ENCODE data around the gene EIF6. TPM values are rescaled to one million over a fixed set of nuclear protein-coding genes. Genes with fewer than 3 reads are reported as not detected.

The EIF6 gene
- total and polyA plus RNA-seq, 4 donors: 61.0 to 147 (median 77.9) TPM

DNA sequence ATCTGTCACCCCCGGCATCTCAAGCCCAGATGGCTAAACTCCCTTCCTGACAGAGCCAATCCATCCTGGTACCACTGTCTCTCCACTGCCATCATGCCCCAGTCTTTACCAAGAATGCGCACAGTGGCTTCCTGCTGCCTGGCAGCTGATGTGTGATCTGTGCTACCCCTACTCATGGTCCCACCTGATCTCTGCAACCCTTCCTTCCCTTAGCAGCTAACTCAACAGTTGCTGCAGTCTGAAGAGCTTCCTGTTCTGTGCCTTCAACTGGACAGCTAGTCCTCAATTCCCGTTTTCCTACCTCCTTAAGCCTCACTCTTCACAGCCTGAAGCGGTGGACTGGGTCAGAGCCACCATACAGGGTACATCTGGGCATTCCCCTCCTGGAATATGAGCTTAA is 15.2 kb upstream of the EIF6 start:
- Histone ChIP-seq H3K4me3 (ENCODE audit: low read length in 2 of 2) (no peak overlapping the region), H3K4me1 (ENCODE audit: control insufficient read depth in 1 of 2, insufficient read depth in 2 of 2, low read length in 2 of 2) (no peaks in the 10 kb centered on the region), H3K27me3 (ENCODE audit: control insufficient read depth in 1 of 2, insufficient read depth in 2 of 2, low read length in 1 of 2) (no peaks in the 10 kb centered on the region), H3K27ac (ENCODE audit: low read depth in 1 of 2, low read length in 2 of 2) (no peak overlapping the region), H3K9me3 (ENCODE audit: control insufficient read depth, low read length) (no peaks in the 10 kb centered on the region), H3K36me3 (ENCODE audit: control insufficient read depth in 1 of 2, insufficient read depth in 2 of 2, low read length in 1 of 2) (no peaks in the 10 kb centered on the region)
- no peak for ATAC-seq (ENCODE audit: low FRiP score)
- intact Hi-C loops (cut with DNase I): no loop called here
- WGBS, 2 donors: 76 to 79% methylated on average over 4 of the region's 4 CpGs
- no peak for DNase-seq

DNA sequence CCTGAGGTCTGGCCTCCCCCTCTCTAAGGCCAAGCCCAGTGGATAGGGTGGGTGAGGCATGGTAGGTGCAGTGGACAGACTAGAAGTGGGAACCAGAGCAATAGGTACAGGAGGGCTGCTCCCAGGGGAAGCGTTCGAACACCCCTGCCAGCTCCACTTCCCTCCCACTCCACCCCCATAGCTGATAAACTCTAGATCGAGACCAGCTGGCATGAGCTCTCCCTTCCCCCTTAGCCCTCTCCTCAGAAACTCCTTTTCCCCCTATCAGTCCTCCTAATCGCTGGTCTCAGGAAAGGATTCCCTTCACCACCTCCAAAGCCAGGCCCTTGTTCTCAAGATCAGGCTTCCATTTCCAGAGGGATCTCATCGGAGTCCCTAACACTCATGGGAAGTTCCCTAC is 13.7 kb upstream of the EIF6 start:
- Histone ChIP-seq H3K27me3 (ENCODE audit: control insufficient read depth in 1 of 2, insufficient read depth in 2 of 2, low read length in 1 of 2) (no peaks in the 10 kb centered on the region), H3K36me3 (ENCODE audit: control insufficient read depth in 1 of 2, insufficient read depth in 2 of 2, low read length in 1 of 2) (no peaks in the 10 kb centered on the region), H3K27ac (ENCODE audit: low read depth in 1 of 2, low read length in 2 of 2) (no peak overlapping the region), H3K9me3 (ENCODE audit: control insufficient read depth, low read length) (no peaks in the 10 kb centered on the region), H3K4me3 (ENCODE audit: low read length in 2 of 2) (no peak overlapping the region), H3K4me1 (ENCODE audit: control insufficient read depth in 1 of 2, insufficient read depth in 2 of 2, low read length in 2 of 2) (no peaks in the 10 kb centered on the region)
- ATAC-seq (ENCODE audit: low FRiP score) (no peak), DNase-seq (no peak)
- 43 to 62% methylated on average over 4 to 5 of the region's 5 CpGs for WGBS, 2 donors
- intact Hi-C loops (cut with DNase I): no loop called here

DNA sequence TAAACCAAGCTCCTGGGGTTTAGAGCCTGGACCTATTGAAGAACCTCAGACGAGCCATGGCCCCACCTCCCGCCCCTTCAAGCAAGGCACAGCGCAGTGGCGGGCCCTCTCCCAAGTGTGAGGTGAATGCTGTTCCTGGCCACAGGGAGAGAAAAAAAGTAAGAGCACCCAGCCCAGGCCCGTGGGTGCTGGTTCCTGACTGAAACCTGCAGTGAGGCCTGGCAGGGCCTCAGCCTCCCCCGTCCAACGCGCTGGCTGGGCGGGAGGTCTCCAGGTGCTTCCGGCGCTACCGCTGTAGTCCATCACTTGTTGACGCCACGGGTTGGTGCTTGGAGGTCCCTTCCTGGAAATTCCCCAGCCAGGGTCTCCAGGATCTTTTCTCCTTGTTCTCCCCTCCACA is 13.2 kb upstream of the EIF6 start:
- no peak for DNase-seq
- Histone ChIP-seq H3K4me1 (ENCODE audit: control insufficient read depth in 1 of 2, insufficient read depth in 2 of 2, low read length in 2 of 2) (no peaks in the 10 kb centered on the region), H3K27me3 (ENCODE audit: control insufficient read depth in 1 of 2, insufficient read depth in 2 of 2, low read length in 1 of 2) (no peaks in the 10 kb centered on the region), H3K27ac (ENCODE audit: low read depth in 1 of 2, low read length in 2 of 2) (no peak overlapping the region), H3K36me3 (ENCODE audit: control insufficient read depth in 1 of 2, insufficient read depth in 2 of 2, low read length in 1 of 2) (no peaks in the 10 kb centered on the region), H3K9me3 (ENCODE audit: control insufficient read depth, low read length) (no peaks in the 10 kb centered on the region), H3K4me3 (ENCODE audit: low read length in 2 of 2) (no peak overlapping the region)
- ATAC-seq (ENCODE audit: low FRiP score): no peak
- intact Hi-C loops (cut with DNase I): no loop called here
- WGBS, 2 donors: 86 to 89% methylated on average over 14 of the region's 14 CpGs

DNA sequence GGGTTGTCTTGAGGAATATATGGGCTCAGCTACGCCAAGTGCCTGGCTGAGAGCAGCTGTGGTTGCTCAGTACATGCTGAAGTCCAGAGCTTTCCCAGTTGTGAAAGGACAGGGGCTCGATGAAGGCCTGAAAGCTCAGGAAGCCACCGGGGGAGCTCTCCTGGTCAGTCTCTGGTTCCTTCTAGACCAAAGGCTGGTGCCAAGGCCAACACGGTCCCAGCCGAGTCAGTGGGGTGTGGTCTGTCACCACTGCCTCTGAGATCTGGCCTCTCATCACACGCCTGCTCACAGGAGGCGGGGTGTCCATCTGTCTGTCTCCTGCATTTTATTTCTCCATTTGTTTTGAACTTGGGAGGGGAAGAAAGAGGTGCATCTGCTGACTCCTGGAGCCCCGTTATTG is 12.6 kb upstream of the EIF6 start:
- ATAC-seq (ENCODE audit: low FRiP score) (no peak), DNase-seq (no peak)
- 42 to 47% methylated on average over 8 of the region's 8 CpGs for WGBS, 2 donors
- Histone ChIP-seq H3K27ac (ENCODE audit: low read depth in 1 of 2, low read length in 2 of 2) (no peak overlapping the region), H3K4me1 (ENCODE audit: control insufficient read depth in 1 of 2, insufficient read depth in 2 of 2, low read length in 2 of 2) (no peaks in the 10 kb centered on the region), H3K4me3 (ENCODE audit: low read length in 2 of 2) (no peak overlapping the region), H3K36me3 (ENCODE audit: control insufficient read depth in 1 of 2, insufficient read depth in 2 of 2, low read length in 1 of 2) (no peaks in the 10 kb centered on the region), H3K9me3 (ENCODE audit: control insufficient read depth, low read length) (no peaks in the 10 kb centered on the region), H3K27me3 (ENCODE audit: control insufficient read depth in 1 of 2, insufficient read depth in 2 of 2, low read length in 1 of 2) (no peaks in the 10 kb centered on the region)
- intact Hi-C loops (cut with DNase I): no loop called here

DNA sequence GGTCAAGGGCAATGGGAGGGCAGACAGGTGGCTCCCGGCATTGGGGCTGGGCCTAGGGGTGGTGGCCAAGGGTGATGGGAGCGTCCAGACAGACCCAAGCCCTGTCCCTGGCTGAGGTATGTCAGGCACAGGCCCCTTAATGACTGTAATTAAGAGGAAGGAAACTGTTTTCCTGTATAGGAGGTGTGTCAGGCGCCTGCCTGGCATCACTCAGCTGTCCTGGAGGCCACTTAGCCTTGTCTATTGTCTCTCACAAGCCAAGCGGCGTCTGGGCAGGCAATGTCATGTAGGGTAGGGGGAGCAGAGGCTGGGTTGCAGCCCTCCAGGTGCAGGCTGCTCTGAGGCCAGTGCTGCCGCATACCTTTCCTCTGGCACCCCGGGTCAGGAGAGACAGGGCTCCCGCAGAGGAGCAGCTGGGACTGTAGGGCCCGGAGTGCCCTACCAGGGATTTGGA is 11.6 kb upstream of the EIF6 start:
- ATAC-seq (ENCODE audit: low FRiP score): no peak
- intact Hi-C loops (cut with DNase I): no loop called here
- no peak overlapping the region for H3K27ac ChIP-seq (ENCODE audit: low read depth in 1 of 2, low read length in 2 of 2)
- no peaks in the 10 kb centered on the region for H3K36me3 ChIP-seq (ENCODE audit: control insufficient read depth in 1 of 2, insufficient read depth in 2 of 2, low read length in 1 of 2)
- no peaks in the 10 kb centered on the region for H3K27me3 ChIP-seq (ENCODE audit: control insufficient read depth in 1 of 2, insufficient read depth in 2 of 2, low read length in 1 of 2)
- H3K4me1 ChIP-seq (ENCODE audit: control insufficient read depth in 1 of 2, insufficient read depth in 2 of 2, low read length in 2 of 2): no peaks in the 10 kb centered on the region
- H3K4me3 ChIP-seq (ENCODE audit: low read length in 2 of 2): no peak overlapping the region
- DNase-seq: no peak
- no peaks in the 10 kb centered on the region for H3K9me3 ChIP-seq (ENCODE audit: control insufficient read depth, low read length)
- WGBS, 2 donors: 75 to 77% methylated on average over 9 of the region's 9 CpGs

DNA sequence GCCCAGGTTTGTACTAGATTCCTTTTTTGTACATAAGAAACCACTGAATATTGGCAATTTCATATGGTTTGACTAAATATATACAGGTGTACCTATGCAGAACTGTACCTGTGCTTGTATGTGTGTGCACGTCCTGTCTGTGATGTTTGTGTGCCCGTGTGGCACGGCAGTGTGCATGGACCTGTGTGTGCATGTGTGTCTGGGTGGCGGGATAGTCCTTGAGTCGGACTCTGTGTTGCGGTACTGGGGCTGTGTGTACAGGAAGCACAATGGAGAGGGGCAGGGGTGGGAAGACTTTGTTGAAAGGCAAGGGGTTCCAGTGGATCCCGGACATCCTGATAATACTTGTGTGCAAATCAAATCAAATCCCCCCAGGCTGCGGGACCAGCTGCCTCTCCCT is 11.1 kb upstream of the EIF6 start:
- Histone ChIP-seq H3K4me3 (ENCODE audit: low read length in 2 of 2) (no peak overlapping the region), H3K27ac (ENCODE audit: low read depth in 1 of 2, low read length in 2 of 2) (no peak overlapping the region), H3K27me3 (ENCODE audit: control insufficient read depth in 1 of 2, insufficient read depth in 2 of 2, low read length in 1 of 2) (no peaks in the 10 kb centered on the region), H3K36me3 (ENCODE audit: control insufficient read depth in 1 of 2, insufficient read depth in 2 of 2, low read length in 1 of 2) (no peaks in the 10 kb centered on the region), H3K4me1 (ENCODE audit: control insufficient read depth in 1 of 2, insufficient read depth in 2 of 2, low read length in 2 of 2) (no peaks in the 10 kb centered on the region), H3K9me3 (ENCODE audit: control insufficient read depth, low read length) (no peaks in the 10 kb centered on the region)
- DNase-seq (peak in 1 of 2 donors; percentile 24), ATAC-seq (ENCODE audit: low FRiP score) (no peak)
- intact Hi-C loops (cut with DNase I): no loop called here
- WGBS, 2 donors: 85 to 87% methylated on average over 8 of the region's 8 CpGs

DNA sequence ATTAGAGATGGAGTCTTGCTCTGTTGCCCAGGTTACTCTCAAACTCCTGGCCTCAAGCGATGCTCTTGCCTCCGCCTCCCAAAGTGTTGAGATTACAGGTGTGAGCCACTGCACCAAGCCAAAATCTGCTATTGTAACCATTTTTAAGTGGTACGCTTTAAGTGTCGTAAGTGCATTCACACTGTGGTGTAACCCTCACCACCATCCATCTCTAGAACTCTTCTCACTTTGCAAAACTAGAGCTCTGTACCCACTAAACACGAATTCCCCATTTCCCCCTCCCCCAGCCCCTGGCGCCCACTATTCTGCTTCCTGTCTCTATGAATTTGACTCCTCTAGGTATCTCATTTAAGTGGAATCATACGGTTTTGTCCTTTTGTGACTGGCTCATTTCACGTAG is 10.5 kb upstream of the EIF6 start:
- Histone ChIP-seq H3K4me3 (ENCODE audit: low read length in 2 of 2) (no peak overlapping the region), H3K27ac (ENCODE audit: low read depth in 1 of 2, low read length in 2 of 2) (no peak overlapping the region), H3K36me3 (ENCODE audit: control insufficient read depth in 1 of 2, insufficient read depth in 2 of 2, low read length in 1 of 2) (no peaks in the 10 kb centered on the region), H3K27me3 (ENCODE audit: control insufficient read depth in 1 of 2, insufficient read depth in 2 of 2, low read length in 1 of 2) (no peaks in the 10 kb centered on the region), H3K9me3 (ENCODE audit: control insufficient read depth, low read length) (no peaks in the 10 kb centered on the region), H3K4me1 (ENCODE audit: control insufficient read depth in 1 of 2, insufficient read depth in 2 of 2, low read length in 2 of 2) (no peaks in the 10 kb centered on the region)
- ATAC-seq (ENCODE audit: low FRiP score) (no peak), DNase-seq (no peak)
- intact Hi-C loops (cut with DNase I): no loop called here
- 81% methylated on average over 8 of the region's 8 CpGs for WGBS, 2 donors

DNA sequence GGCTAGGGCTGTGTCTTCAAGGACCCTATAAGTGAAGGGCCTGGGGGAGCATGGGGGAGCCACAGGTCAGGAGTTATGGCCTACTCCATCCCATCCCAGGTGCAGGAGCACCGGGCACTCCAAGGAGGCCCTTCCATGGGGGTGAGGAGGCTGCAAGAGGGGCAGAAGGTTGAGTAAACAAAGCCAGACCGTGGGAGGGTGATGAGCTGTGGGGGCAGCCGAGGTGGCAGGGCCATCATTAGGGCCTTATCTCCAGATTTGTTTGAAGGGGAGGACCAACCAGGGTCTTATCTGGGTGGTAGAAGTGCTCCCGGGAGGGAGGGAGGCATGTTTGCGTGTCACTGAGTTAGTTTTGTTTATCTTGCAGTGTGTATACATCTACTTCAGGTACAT is 9.7 kb upstream of the EIF6 start:
- 50 to 57% methylated on average over 5 of the region's 5 CpGs for WGBS, 2 donors
- DNase-seq (peak in 1 of 2 donors; percentile 16), ATAC-seq (ENCODE audit: low FRiP score) (no peak)
- Histone ChIP-seq H3K27me3 (ENCODE audit: control insufficient read depth in 1 of 2, insufficient read depth in 2 of 2, low read length in 1 of 2) (no peaks in the 10 kb centered on the region), H3K9me3 (ENCODE audit: control insufficient read depth, low read length) (no peaks in the 10 kb centered on the region), H3K4me3 (ENCODE audit: low read length in 2 of 2) (no peak overlapping the region), H3K4me1 (ENCODE audit: control insufficient read depth in 1 of 2, insufficient read depth in 2 of 2, low read length in 2 of 2) (no peaks in the 10 kb centered on the region), H3K36me3 (ENCODE audit: control insufficient read depth in 1 of 2, insufficient read depth in 2 of 2, low read length in 1 of 2) (no peaks in the 10 kb centered on the region), H3K27ac (ENCODE audit: low read depth in 1 of 2, low read length in 2 of 2) (no peak overlapping the region)
- intact Hi-C loops (cut with DNase I): no loop called here

DNA sequence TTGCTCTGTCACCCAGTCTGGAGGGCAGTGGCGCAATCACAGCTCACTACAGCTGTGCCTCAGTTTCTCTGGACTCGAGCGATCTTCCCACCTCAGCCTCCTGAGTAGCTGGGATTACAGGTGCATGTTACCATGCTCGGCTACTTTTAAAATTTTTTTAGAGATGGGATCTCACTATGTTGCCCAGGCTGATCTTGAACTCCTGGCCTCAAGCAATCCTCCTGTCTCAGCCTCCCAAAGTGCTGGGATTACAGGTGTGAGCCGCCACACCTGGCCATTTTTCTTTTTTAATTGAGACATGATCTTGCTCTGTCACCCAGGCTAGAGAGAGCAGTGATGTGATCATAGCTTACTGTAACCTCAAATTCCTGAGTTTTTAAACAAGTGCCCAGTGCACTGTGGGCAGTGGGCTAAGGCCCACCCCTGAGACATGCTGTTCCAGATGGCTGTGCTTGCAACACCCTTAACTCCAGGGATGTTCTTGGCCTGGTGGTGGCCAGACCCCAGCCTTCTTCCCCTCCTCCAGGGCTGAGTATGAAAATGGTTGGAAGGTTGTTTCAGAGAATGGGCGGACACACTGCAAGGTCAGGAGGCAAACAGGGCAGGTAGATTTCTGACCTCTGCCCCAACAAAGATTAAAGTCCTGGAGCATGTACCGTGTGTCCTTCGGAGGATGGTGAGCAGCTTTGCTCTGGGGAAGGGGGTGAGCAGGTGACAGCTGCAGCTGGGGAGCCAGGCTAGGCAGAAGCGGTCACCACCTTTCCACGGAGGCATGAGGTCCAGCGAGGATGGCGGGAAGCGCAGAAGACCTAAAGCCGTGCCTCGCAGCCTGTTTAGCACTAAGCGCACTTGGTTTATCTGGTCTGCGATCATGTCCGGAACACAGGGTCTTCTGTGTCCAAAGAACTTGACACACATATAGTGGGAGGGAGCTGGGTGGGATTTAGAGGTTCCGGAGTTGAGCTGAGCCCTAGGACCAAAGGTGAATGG is 9.0 kb upstream of the EIF6 start:
- H3K4me1 ChIP-seq (ENCODE audit: control insufficient read depth in 1 of 2, insufficient read depth in 2 of 2, low read length in 2 of 2): no peaks in the 10 kb centered on the region
- H3K27me3 ChIP-seq (ENCODE audit: control insufficient read depth in 1 of 2, insufficient read depth in 2 of 2, low read length in 1 of 2): no peaks in the 10 kb centered on the region
- no peak overlapping the region for H3K27ac ChIP-seq (ENCODE audit: low read depth in 1 of 2, low read length in 2 of 2)
- 91 to 93% methylated on average over 19 of the region's 19 CpGs for WGBS, 2 donors
- no peaks in the 10 kb centered on the region for H3K36me3 ChIP-seq (ENCODE audit: control insufficient read depth in 1 of 2, insufficient read depth in 2 of 2, low read length in 1 of 2)
- intact Hi-C loops (cut with DNase I): no loop called here
- H3K4me3 ChIP-seq (ENCODE audit: low read length in 2 of 2): no peak overlapping the region
- DNase-seq (peak; percentile 12 to 46), ATAC-seq (ENCODE audit: low FRiP score) (no peak)
- H3K9me3 ChIP-seq (ENCODE audit: control insufficient read depth, low read length): no peaks in the 10 kb centered on the region

All from aorta (tissue), 5 donors.